Gastrocnemius medialis (tissue), 4 donors: Measurements from ENCODE around the gene FIG4. TPM values are rescaled to one million over a fixed set of nuclear protein-coding genes. Genes with fewer than 3 reads are reported as not detected.

Experiments
- ATAC-seq, 2 donors: fragments of 150-250 bp; one replicate each; pipeline ENCODE4 v1.9.1; 2016
- DNase-seq, 2 donors: peaks; one replicate each; pipeline ENCODE4 v3.0.0-alpha.2; 2019
- H3K27ac ChIP-seq, 4 donors: fragments of 200-600 bp; sonication (generic); 1 replicate in 1 of 4; 2 replicates in 3 of 4; pipeline ENCODE4 v1.5.1; 2016 to 2018; ENCODE audit warnings: mild to moderate bottlenecking in 2 of 4, moderate library complexity in 1 of 4
- H3K27me3 ChIP-seq, 3 donors: fragments of 200-600 bp; sonication (generic) in 2 of 3; 1 replicate in 1 of 3; 2 replicates in 2 of 3; pipeline versions ENCODE4 v1.5.1 to v1.6.0; 2016 to 2019; ENCODE audit warnings: mild to moderate bottlenecking in 1 of 3, moderate library complexity in 1 of 3
- H3K36me3 ChIP-seq, 2 donors: fragments of 200-600 bp; sonication (generic) in 1 of 2; one replicate each; pipeline ENCODE4 v1.5.1; 2017 to 2018
- H3K4me1 ChIP-seq, 2 donors: fragments of 200-600 bp; sonication (generic) in 1 of 2; one replicate each; pipeline ENCODE4 v1.5.1; 2016 to 2017; ENCODE audit warnings: mild to moderate bottlenecking in 2 of 2
- H3K4me3 ChIP-seq, 4 donors: fragments of 200-600 bp; sonication (generic) in 3 of 4; 1 replicate in 1 of 4; 2 replicates in 3 of 4; pipeline ENCODE4 v1.5.1; 2016 to 2019; ENCODE audit warnings: mild to moderate bottlenecking in 2 of 4
- H3K9me3 ChIP-seq, 3 donors: fragments of 200-600 bp; sonication (generic) in 2 of 3; 1 replicate in 1 of 3; 2 replicates in 2 of 3; pipeline ENCODE4 v1.5.1; 2016 to 2019
- POLR2A ChIP-seq, 2 donors: fragments of 450-650 bp; IDR thresholded peaks; one replicate each; pipeline ENCODE4 v1.6.1; 2017; ENCODE audit warnings: antibody characterized with exemption in 2 of 2, mild to moderate bottlenecking in 2 of 2, moderate library complexity in 2 of 2
- in situ Hi-C, 4 donors: fragments of 200-750 bp; cut with MboI; loops; one replicate each; pipeline versions ENCODE4 v1.15.0 to v1.8.0; 2017; ENCODE audit warnings: low sequenced_read_pairs in 4 of 4
- intact Hi-C: fragments of 100-400 bp; cut with DNase I; formaldehyde crosslinking; loops from one replicate; pipeline ENCODE4 v1.15.1; 2023; ENCODE audit warnings: low total_unique reads
- total RNA-seq, 4 donors: library from RNA; depleted of rRNA; stranded (reverse); fragments of >200 nt; gene quantifications; one replicate each; pipeline versions ENCODE4 v1.1.0 to v1.2.3, GENCODE V29; 2016
- TF ChIP-seq, protein P1 (sequence below), 5 experiments: fragments of 450-650 bp in 3 of 5; fragments of 200-600 bp in 2 of 5; sonication (generic) in 2 of 5; IDR thresholded peaks in 4 of 5; conservative IDR thresholded peaks in 1 of 5; 1 replicate in 4 of 5; 2 replicates in 1 of 5; pipeline ENCODE4 v1.5.1; 2016 to 2019; ENCODE audit warnings: antibody characterized with exemption in 5 of 5, mild to moderate bottlenecking in 3 of 5, moderate library complexity in 3 of 5

Gene FIG4
- total RNA-seq, 4 donors from 2014 or later, result 5.3 to 11.8 (median 9.1) TPM

- Histone ChIP-seq H3K4me3 (no peak overlapping the region), H3K27me3 (no peaks in the 10 kb centered on the region), H3K27ac (no peak overlapping the region), H3K9me3 (no peaks in the 10 kb centered on the region), H3K4me1 (peaks cover 0 to 6% of the 10 kb centered on the region in 2 donors), H3K36me3 (peaks cover 0 to 22% of the 10 kb centered on the region in 2 donors)
- intact Hi-C loops, result no loop called here
- TF ChIP-seq POLR2A (IDR thresholded peaks at IDR 0.05), result no peak
- TF ChIP-seq, protein P1, sequence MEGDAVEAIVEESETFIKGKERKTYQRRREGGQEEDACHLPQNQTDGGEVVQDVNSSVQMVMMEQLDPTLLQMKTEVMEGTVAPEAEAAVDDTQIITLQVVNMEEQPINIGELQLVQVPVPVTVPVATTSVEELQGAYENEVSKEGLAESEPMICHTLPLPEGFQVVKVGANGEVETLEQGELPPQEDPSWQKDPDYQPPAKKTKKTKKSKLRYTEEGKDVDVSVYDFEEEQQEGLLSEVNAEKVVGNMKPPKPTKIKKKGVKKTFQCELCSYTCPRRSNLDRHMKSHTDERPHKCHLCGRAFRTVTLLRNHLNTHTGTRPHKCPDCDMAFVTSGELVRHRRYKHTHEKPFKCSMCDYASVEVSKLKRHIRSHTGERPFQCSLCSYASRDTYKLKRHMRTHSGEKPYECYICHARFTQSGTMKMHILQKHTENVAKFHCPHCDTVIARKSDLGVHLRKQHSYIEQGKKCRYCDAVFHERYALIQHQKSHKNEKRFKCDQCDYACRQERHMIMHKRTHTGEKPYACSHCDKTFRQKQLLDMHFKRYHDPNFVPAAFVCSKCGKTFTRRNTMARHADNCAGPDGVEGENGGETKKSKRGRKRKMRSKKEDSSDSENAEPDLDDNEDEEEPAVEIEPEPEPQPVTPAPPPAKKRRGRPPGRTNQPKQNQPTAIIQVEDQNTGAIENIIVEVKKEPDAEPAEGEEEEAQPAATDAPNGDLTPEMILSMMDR (IDR thresholded peaks at IDR 0.05 in 4 of 5, conservative IDR thresholded peaks at IDR 0.05 in 1 of 5), result no peak
- in situ Hi-C loops, result no loop called here
- DNase-seq, result no peak
- ATAC-seq, result no peak
These were observed 97.6 kb downstream of the FIG4 start for GRCh38 chr6:109788687-109789086.

DNA sequence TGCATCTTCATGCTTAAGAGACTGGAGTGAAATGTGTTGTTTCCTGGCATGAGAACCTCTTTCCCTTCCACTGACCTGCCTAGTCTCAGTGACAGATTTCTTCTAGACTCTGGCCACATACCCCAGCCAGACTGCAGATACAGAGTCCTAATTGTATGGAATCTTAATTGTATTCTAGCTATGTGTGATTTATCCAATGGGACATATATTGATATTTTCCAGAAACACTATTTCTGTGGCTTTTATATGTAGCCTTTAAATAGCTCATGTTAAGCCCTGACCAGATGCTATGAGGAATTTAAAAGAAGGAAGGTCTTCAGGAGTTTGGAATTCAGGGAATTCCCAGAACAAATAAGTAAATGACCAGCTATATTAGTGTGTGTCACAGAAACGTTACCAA lies 99.0 kb downstream of the FIG4 start:
- intact Hi-C loops, result no loop called here
- peaks cover 0 to 16% of the 10 kb centered on the region in 2 donors for H3K4me1 ChIP-seq
- in situ Hi-C loops, result no loop called here
- no peak overlapping the region for H3K27ac ChIP-seq
- no peak for ATAC-seq
- no peak for TF ChIP-seq POLR2A (IDR thresholded peaks at IDR 0.05)
- TF ChIP-seq, protein P1 (IDR thresholded peaks at IDR 0.05 in 4 of 5, conservative IDR thresholded peaks at IDR 0.05 in 1 of 5), result no peak
- H3K27me3 ChIP-seq, result no peaks in the 10 kb centered on the region
- H3K36me3 ChIP-seq, result peaks cover 0 to 22% of the 10 kb centered on the region in 2 donors
- H3K4me3 ChIP-seq, result no peak overlapping the region
- no peak for DNase-seq
- H3K9me3 ChIP-seq, result no peaks in the 10 kb centered on the region

DNA sequence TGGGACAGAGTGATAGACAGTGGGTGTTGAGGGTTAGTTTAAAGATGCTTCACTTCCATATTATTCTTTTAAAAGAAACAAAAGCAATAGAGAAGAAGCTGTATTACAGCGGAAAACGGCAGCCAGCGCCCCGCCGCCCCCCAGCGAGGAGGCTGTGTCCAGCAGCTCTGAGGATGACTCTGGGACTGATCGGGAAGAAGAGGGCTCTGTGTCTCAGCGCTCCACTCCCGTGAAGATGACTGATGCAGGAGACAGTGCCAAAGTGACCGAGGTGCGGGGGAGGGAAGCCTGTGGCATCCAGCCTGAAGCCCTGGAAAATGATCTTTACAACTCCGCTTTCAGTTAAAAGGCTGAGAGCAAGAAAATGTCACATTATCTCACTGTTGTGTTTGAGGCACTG lies 100.2 kb downstream of the FIG4 start:
- Histone ChIP-seq H3K36me3 (peaks cover 0 to 19% of the 10 kb centered on the region in 2 donors), H3K4me1 (peaks cover 0 to 16% of the 10 kb centered on the region in 2 donors), H3K9me3 (no peaks in the 10 kb centered on the region), H3K27me3 (no peaks in the 10 kb centered on the region), H3K27ac (no peak overlapping the region), H3K4me3 (no peak overlapping the region)
- TF ChIP-seq, protein P1 (IDR thresholded peaks at IDR 0.05 in 4 of 5, conservative IDR thresholded peaks at IDR 0.05 in 1 of 5), result no peak
- TF ChIP-seq POLR2A (IDR thresholded peaks at IDR 0.05), result no peak
- in situ Hi-C loops, result no loop called here
- DNase-seq, result no peak
- intact Hi-C loops, result no loop called here
- no peak for ATAC-seq

GRCh38 chr6:109793021-109793420 lies 101.9 kb downstream of the FIG4 start:
- Histone ChIP-seq H3K9me3 (no peaks in the 10 kb centered on the region), H3K36me3 (peaks cover 0 to 11% of the 10 kb centered on the region in 2 donors), H3K4me1 (peaks cover 0 to 16% of the 10 kb centered on the region in 2 donors), H3K27me3 (no peaks in the 10 kb centered on the region), H3K27ac (peak overlapping the region in 2 of 4 donors; percentile 50 to 53), H3K4me3 (no peak overlapping the region)
- in situ Hi-C loops, result no loop called here
- ATAC-seq, result no peak
- TF ChIP-seq, protein P1 (IDR thresholded peaks at IDR 0.05 in 4 of 5, conservative IDR thresholded peaks at IDR 0.05 in 1 of 5), result no peak
- no peak for TF ChIP-seq POLR2A (IDR thresholded peaks at IDR 0.05)
- DNase-seq, result no peak
- intact Hi-C loops, result no loop called here

- Histone ChIP-seq H3K27ac (peak overlapping the region; percentile 27 to 57 (median 48)), H3K9me3 (no peaks in the 10 kb centered on the region), H3K27me3 (no peaks in the 10 kb centered on the region), H3K36me3 (peaks cover 0 to 11% of the 10 kb centered on the region in 2 donors), H3K4me3 (no peak overlapping the region), H3K4me1 (peaks cover 0 to 16% of the 10 kb centered on the region in 2 donors)
- in situ Hi-C loops, result no loop called here
- ATAC-seq (peak; percentile 82 to 93), DNase-seq (no peak)
- intact Hi-C loops, result no loop called here
- no peak for TF ChIP-seq POLR2A (IDR thresholded peaks at IDR 0.05)
- TF ChIP-seq, protein P1 (IDR thresholded peaks at IDR 0.05 in 4 of 5, conservative IDR thresholded peaks at IDR 0.05 in 1 of 5), result no peak
These were observed 102.7 kb downstream of the FIG4 start for GRCh38 chr6:109793792-109794191.
